HG03060 (cell line): ENCODE measurements around the gene MED29.

Experiments
- ATAC-seq: cut with Tn5 transposase; IDR thresholded peaks from one replicate; pipeline ENCODE4 v1.9.1; 2021; ENCODE audit warnings: low read depth, moderate number of reproducible peaks; ENCODE audit not compliant: unreplicated experiment

The MED29 gene

DNA sequence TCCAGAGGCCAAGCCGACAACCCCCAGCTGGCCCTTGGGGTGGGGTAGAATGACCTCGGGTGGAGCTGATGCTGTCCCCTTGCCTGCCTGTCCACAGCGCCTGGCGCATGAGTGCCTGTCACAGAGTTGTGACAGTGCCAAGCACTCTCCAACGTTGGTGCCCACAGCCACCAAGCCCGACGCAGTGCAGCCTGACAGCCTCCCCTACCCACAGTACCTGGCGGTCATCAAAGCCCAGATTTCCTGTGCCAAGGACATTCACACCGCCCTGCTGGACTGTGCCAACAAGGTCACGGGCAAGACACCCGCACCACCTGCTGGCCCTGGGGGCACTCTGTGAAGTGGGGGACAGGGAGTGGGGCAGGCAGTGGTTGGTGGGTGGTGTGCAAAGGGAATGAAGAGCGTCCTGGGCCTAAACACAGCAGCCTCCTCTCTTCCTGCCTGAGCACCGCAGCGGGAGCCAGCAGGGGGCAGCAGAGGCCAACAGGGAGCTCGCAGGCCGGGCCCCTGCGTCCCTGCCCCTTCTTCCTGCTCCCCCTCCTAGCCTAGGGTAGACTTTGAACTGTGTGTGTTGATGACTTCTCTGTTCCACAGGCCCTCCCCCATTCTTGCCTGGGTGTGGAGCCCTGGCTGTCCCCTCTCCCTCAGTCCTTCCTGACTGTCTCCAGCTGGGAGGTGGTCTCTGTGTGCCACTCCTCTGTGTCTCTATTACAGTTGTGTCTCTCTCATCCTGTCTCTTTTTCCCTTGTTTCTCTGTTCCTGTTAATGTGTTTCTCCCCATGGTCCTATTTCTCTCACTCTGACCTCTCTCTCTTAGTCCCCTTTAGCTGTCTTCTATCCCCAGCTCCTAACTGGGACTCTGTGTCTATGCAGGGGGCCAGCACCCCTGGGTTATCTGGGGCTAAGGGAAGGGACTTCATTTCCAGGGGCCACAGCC, 6.5 kb downstream of the MED29 start:
- no peak for ATAC-seq

DNA sequence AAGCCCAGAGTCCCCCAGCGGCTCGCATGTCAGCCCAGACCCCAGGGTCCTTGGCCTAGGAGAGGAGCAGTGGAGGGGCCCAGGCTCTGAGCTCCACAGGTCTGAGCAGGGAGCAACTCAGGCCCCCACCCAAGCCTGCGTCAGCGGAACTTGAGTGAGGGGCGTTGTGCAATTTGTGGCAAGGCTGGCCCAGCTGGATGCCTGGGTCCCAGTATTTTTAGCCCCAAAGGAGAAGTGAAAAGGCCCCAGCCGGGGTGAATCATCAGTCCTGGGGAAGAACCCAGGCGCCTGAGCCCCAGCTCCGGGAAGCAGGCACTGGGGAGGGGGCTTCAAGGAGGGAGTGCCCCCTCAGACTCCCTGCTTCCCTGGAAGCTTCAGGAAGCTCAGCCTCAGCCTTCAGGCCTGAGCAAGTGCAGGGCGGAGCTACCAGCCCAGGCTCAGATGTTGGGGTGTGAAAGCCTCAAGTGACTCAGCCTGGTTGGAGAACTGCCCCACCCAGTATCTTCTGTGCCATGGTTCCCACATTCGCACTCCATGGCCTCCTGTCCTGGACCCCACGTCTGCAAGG, 7.2 kb downstream of the MED29 start:
- ATAC-seq: no peak

DNA sequence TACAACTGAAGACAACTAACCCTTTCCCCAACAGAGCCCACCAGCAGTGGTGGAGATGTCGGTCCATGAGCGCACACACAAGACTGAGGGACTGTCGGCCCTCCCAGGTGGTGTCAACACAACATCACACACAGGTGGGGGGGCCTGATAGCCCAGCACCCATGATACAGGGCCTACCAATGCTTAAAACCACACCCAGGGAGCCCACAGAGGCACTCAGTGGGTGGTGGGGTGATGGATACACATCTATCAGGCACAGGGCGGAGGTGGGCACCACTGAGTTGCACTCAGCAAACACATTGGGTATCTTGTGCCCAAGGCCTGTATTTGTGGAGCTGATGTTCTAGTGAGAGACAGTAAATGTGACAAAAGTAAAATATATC, 8.5 kb downstream of the MED29 start:
- no peak for ATAC-seq

DNA sequence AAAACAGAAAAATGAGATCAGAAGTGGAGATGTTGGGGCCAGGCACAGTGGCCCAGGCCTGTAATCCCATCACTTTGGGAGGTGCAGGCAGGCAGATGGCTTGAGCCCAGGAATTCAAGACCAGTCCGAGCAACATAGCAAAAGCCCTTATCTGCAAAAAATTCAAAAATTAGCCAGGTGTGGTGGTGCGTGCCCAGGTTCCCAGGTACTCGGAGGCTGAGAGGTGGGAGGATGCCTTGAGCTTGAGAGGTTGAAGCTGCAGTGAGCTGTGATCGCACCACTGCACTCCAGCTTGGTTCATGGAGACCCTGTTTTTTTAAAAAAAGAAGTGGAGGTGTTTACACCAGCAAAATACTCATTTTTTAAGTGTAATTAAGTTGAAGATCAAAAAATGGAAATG, 8.9 kb downstream of the MED29 start:
- no peak for ATAC-seq

DNA sequence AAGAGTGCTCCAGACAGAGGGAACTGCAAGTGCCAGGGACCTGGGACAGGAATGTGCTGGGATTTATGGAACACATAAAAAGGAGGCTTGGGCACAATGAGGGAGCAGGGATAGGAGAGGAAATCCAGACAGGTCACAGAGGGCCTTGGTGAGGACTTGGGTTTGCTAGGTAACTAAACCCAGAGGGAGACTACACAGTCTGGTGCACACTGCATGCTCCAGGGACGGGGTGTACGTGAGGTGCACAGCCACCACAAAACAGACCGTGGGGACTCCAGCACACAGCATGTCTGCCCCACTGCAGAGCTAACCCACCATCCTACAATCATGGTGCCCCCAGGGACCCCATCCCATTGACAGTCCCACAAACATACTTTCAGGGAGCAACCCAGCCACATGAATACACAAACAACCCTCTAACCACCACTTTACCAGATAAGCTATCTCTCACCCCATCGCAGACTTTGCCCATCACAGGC, 9.9 kb downstream of the MED29 start:
- ATAC-seq: no peak

DNA sequence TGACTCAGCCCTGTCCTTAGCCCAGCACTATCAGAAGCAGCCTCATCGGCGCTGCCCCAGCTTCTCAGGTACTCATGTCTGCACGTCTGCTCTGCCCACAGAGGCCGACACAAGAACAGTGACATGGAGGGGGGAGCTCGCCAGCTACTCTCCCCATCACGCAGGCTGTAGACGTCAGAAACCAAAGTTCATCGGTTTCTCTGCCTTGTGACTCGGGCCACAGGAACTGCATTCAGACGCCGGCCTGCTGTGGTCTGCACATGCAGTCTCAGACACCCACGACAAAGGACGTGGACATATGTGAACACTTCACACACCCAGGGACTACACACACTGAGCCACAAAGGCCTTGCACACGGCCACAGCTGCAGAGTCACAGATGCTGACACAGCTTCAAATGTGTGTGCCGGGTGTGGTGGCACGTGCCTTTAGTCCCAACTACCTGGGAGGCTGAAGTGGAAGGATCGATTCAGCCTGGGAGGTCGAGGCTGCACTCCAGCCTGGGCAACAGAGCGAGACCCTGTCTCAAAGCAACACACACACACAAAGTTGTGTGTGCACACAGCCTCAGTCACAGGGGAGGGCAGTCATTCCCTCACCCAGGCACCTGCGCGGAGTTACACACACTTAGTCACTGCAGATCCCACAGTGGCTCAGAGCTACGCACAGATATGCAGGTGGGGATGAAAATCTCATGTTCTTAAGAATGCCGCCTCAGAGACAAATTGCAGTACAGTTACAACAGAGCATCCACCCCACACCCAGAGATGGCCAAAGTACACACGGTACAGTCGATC, 10.6 kb downstream of the MED29 start:
- ATAC-seq: peak; percentile 25

DNA sequence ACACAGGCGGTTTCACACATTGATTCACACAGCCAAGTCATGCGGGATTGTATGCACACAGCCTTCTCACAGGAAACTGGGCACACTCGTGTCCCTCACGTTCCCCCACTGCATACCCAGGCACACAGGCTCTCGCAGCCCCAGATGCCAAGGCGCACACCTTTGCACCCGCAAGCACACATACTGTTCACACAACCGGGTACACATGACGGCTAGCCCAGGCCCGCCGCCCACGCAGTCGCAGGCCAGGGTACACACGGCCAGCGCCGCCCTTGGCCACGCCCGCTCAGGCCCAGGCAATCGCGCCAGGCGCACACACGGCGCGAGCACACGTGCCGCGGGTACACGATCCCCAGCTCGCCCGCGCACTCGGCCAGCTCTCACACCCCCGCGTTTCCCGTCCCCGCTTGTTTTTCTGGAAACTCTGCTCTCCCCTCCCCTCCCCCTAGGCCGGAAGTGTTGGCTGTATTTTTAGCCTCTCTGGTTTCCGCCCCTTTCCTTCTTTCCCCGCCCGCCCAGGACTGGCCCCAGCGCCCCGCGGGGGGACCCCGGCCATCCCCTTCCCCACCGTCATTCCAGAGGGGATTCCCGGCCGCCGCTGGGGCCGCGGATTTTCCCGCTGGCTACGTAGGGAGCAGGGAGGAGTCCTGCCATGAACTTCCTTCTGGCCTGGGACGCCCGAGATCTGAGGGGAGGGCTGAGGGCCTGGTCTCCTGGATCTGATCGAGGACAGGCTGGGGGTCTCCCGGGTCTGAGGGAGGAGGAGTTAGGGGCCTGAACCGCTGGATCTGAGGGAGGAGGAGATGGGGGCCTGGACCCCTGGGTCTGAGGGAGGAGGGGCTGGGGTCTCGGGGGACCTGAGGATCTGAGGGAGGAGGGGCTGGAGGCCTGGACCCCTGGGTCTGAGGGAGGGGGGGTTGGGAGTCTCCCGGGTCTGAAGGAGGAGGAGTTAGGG, 11.4 kb downstream of the MED29 start:
- no peak for ATAC-seq

DNA sequence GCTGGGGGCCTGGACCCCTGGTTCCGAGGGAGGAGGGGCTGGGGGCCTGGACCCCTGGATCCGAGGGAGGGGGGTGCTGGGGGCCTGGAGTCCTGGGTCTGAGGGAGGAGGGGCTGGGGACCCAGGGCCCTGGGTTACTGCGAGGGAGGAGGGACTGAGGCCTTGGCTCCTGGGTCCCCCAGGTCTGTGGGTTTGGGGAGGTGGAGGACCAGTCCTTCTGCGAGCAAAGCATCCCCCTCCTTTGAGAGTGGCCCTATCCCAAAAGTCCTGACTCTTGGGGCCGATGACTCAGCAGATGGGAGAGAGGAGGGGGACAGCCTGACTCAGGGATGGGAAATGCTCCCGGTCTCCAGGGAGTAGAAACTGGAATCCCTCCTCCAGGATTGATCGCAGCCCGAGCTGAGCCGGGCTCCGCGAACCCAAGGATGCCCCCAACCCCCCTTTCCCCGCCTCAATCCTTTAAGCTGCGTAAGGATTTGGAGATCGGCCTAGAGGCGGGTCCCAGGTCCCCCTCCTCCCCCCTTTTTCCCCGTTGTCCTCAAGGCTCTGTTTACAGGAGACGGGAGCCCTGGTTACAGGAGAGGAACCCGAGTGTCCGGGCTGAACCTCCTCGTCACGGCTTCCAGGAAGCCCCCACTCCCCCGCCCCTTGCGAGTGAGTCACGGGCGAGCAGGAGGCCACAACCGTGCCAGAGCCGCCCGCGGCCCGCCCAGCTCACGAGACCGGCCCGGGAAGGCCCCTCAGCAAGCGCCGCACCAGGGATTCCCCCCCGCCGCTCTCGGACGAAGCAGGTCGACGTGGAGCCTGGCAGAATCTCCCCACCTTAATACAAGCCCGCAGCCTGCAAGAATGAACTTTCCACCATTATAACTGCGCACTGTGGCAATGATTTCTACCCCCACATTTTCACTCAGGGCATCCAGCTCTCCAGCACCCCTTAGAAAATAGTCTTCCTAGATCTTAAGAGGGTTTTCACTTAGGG, 12.4 kb downstream of the MED29 start:
- ATAC-seq: no peak

DNA sequence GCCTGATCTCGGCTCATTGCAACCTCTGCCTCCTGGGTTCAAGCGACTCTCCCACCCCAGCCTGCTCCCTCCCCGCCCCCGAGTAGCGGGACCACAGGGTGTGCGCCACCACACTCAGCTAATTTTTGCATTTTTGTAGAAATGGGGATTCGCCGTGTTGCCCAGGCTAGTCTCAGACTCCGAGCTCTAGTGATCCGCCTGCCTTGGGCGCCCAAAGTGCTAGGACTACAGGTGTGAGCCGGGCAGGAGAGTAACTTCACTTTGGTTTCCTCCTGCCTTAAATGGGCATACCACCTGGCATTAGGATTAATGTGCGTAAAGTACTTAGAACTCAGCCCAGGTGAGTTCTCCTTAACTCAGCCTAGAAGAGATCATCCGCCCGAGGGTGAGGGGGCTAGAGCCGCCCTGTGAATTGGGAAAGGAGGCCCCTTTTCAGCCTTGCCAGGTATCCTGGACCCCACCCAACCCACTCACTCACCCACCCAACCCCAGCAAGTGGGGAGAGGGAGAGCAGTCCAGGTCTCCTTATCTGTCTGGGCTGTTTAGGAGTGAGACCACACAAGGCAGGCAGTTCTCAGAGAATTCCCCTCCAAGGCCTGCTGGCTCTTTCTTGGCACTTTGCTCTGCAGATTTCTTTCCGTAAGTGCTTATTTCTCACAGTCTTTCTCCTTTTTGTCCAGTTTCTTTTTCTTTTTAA, 14.2 kb downstream of the MED29 start:
- ATAC-seq: no peak

DNA sequence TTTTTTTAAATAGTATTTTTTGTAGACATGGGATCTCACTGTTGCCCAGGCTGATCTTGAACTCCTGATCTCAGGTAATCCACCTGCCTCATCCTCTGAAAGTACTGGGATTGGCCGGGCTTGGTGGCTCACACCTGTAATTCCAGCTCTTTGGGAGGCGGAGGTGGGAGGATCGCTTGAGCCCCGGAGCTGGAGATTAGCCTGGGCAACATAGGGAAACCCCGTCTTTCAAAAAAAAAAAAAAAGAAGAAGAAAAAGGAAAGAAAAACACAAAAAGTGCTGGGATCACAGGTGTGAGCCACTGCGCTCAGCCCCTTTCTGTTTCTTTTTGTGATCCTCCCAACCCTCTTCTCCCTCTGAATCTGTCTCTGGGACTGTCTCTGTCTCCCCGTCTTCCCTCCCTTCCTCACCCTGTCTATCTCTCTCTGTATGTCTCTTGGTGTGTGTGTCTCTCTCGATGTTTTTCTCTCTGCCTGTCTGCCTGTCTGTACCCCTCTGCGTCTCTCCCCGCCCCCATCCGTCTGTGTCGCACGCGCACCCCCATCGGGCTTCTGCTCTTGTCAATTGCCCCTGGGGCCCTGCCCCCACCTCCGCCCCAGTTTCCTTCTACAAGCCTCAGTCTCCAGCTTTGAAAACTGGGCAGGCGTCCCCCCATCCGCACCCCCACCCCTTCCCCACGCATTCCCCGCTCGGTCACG, 14.9 kb downstream of the MED29 start:
- ATAC-seq: no peak

DNA sequence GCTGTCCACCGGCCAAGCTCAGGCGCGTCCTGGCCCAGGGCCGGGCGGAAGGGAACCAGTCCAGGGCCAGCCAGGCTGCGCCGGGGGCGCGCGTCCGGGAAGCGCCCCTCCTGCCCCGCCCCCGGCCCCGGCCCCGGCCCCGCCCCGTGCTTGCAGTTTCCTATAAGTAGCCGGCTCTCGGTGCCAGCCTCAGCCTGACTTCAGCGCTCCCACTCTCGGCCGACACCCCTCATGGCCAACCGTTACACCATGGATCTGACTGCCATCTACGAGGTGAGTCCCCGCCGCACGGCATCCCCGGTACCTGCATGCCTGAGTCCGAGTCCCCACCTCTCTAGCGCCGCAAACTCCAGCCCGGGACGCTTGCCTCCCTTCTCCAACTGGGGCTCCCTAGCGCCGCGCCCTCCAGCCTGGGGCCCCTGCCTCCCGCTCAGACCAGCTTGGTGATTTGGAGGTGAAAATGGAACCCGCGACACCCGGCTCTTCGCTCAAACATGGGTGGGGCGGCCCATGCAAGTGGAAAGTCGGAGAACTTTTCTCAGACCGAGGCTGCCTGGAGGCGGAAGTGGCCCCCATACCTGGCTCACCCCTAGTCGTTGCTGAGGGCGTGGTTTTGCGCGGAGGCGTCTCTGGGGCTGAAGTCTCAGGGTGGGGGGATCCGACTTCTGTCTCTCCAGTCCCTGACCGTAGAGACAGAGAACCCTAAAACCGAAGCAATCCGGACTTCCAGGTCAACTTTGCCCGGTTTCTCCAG, 15.7 kb downstream of the MED29 start, which contains the start of gene ZFP36:
TSS of gene ZFP36 (plus strand) at position 192 of the 754 bp plus-strand sequence. CDS start at position 250, 58 bp downstream.
- ATAC-seq: no peak

DNA sequence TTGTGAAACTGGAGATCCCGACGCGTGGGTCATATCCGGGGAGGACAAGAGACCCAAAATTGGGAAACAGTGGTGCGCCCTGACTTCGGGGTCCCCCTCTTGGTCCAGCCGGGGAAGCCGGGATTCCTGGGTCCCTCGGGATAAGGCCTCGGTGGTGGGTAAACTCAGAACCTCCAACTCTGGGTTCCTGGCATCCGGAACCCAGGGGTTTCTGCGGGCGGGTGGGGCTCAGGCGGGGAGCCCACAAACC, 16.2 kb downstream of the MED29 start:
- no peak for ATAC-seq

DNA sequence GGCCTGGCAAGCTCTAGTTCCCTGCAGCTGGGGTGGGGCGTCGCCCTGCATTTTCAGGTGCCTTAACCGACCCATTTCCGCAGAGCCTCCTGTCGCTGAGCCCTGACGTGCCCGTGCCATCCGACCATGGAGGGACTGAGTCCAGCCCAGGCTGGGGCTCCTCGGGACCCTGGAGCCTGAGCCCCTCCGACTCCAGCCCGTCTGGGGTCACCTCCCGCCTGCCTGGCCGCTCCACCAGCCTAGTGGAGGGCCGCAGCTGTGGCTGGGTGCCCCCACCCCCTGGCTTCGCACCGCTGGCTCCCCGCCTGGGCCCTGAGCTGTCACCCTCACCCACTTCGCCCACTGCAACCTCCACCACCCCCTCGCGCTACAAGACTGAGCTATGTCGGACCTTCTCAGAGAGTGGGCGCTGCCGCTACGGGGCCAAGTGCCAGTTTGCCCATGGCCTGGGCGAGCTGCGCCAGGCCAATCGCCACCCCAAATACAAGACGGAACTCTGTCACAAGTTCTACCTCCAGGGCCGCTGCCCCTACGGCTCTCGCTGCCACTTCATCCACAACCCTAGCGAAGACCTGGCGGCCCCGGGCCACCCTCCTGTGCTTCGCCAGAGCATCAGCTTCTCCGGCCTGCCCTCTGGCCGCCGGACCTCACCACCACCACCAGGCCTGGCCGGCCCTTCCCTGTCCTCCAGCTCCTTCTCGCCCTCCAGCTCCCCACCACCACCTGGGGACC, 16.6 kb downstream of the MED29 start:
- ATAC-seq: no peak

DNA sequence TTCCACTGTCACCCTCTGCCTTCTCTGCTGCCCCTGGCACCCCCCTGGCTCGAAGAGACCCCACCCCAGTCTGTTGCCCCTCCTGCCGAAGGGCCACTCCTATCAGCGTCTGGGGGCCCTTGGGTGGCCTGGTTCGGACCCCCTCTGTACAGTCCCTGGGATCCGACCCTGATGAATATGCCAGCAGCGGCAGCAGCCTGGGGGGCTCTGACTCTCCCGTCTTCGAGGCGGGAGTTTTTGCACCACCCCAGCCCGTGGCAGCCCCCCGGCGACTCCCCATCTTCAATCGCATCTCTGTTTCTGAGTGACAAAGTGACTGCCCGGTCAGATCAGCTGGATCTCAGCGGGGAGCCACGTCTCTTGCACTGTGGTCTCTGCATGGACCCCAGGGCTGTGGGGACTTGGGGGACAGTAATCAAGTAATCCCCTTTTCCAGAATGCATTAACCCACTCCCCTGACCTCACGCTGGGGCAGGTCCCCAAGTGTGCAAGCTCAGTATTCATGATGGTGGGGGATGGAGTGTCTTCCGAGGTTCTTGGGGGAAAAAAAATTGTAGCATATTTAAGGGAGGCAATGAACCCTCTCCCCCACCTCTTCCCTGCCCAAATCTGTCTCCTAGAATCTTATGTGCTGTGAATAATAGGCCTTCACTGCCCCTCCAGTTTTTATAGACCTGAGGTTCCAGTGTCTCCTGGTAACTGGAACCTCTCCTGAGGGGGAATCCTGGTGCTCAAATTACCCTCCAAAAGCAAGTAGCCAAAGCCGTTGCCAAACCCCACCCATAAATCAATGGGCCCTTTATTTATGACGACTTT, 17.4 kb downstream of the MED29 start:
- no peak for ATAC-seq

DNA sequence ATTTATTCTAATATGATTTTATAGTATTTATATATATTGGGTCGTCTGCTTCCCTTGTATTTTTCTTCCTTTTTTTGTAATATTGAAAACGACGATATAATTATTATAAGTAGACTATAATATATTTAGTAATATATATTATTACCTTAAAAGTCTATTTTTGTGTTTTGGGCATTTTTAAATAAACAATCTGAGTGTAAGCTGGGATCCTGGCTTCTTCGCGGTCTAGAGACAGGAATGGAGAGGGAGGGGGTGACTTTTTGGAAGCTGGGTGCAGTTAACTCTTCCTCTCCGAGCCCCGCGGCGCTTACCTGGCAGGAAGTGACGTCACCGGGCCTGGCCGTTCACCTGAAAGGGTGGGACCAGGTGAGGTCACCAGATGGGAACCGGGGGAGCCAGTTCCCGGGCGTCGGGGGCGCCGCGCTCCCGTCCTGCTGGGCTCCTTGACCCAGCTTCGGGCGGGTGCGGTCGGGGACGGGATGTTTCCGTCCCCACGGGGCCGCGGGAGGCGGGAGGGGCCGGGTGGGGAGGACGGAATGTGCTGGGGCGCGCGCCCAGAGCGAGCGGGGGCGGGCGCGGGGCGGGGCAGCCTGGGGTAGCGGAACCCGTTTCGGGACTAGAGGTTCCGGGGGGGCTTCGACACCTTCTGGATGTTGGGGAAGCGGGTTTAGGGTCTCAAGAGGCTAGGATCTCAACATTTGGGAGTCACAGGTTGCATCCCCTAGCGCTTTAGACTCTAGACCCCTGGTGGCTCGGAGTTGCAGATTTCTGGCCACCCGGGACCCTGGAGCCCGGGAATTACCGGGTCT, 18.2 kb downstream of the MED29 start:
- ATAC-seq: no peak
